HepG2 (cell line): ENCODE data around the gene SMARCA2. TPM values are rescaled to one million over a fixed set of nuclear protein-coding genes. Genes with fewer than 3 reads are reported as not detected.

Experiments
- ATAC-seq: fragments of 200-7000 bp; cut with Tn5 transposase; 3 replicates; pipeline ENCODE4 v1.9.1; 2020; ENCODE audit warnings: mild to moderate bottlenecking, moderate library complexity
- BruUV-seq: library from RNA; stranded (reverse); fragments of 400-500 nt; replicated peaks from 2 replicates; lab custom pipeline; 2021; lab: Mats Ljungman, UMichigan
- CTCF ChIA-PET: fragments of 300-600 bp; formaldehyde crosslinking; extraction: SDS; loops from one replicate; lab custom pipeline; 2021; ENCODE audit warnings: low total read pairs, inconsistent platforms, low intra/inter-chr PET ratio; lab: Yijun Ruan, JAX
- POLR2A ChIA-PET: fragments of 350-600 bp; sonication (Branson Sonifier 250); formaldehyde crosslinking; loops from one replicate; lab custom pipeline; 2020; ENCODE audit warnings: antibody characterized with exemption, inconsistent platforms; lab: Yijun Ruan, JAX
- DNase-seq: peaks from one replicate; pipeline ENCODE4 v3.0.0-alpha.2; 2015; ENCODE audit warnings: low spot score
- FAIRE-seq: peaks from 3 replicates; lab custom pipeline; 2011; peaks lifted over from hg19 to GRCh38; lab: Jason Lieb, UNC
- H2AFZ ChIP-seq: one replicate; pipeline ENCODE4 v1.6.1; 2011; ENCODE audit warnings: low read length, inconsistent platforms
- H3K27ac ChIP-seq: fragments of 300-600 bp; 3 replicates; pipeline ENCODE4 v1.8.0; 2011; ENCODE audit warnings: mixed run types, mild to moderate bottlenecking, mixed read lengths, low read length, inconsistent platforms; ENCODE audit not compliant: insufficient read depth; ENCODE audit errors: extremely low read length
- H3K27me3 ChIP-seq, 2 experiments: fragments of 200-600 bp in 1 of 2; 2 replicates in 1 of 2; 3 replicates in 1 of 2; pipeline versions ENCODE4 v1.6.0 to v1.8.0; 2011; ENCODE audit warnings: low read length in 2 of 2, mild to moderate bottlenecking in 2 of 2, moderate library complexity in 2 of 2, inconsistent platforms in 1 of 2; ENCODE audit not compliant: insufficient read depth in 2 of 2, control insufficient read depth in 1 of 2
- H3K36me3 ChIP-seq, 2 experiments: fragments of 200-600 bp in 1 of 2; replicated peaks in 1 of 2; 2 replicates in 1 of 2; 3 replicates in 1 of 2; pipeline versions ENCODE4 v1.5.1 to v1.8.0; 2011; ENCODE audit warnings: low read length in 2 of 2, inconsistent platforms in 1 of 2; ENCODE audit not compliant: insufficient read depth in 2 of 2, control insufficient read depth in 1 of 2
- H3K4me1 ChIP-seq: 2 replicates; pipeline ENCODE4 v1.5.1; 2012; ENCODE audit warnings: low read length, inconsistent platforms; ENCODE audit not compliant: insufficient read depth
- H3K4me2 ChIP-seq: 2 replicates; pipeline ENCODE4 v1.6.0; 2011; ENCODE audit warnings: low read depth, low read length, inconsistent platforms
- H3K4me3 ChIP-seq, 3 experiments: fragments of 200-600 bp in 1 of 3; sonication (generic), shearing (Covaris generic) in 1 of 3; replicated peaks in 1 of 3; 2 replicates each; pipeline ENCODE4 v1.5.1; 2011 to 2016; ENCODE audit warnings: low read length in 3 of 3, inconsistent platforms in 2 of 3, low read depth in 2 of 3, mild to moderate bottlenecking in 2 of 3, control low read depth in 1 of 3, mixed read lengths in 1 of 3; ENCODE audit not compliant: insufficient read depth in 1 of 3
- H3K79me2 ChIP-seq: one replicate; pipeline ENCODE4 v1.6.1; 2011; ENCODE audit warnings: low read length, inconsistent platforms; ENCODE audit not compliant: insufficient read depth
- H3K9ac ChIP-seq: 2 replicates; pipeline ENCODE4 v1.6.0; 2011; ENCODE audit warnings: mild to moderate bottlenecking, low read depth, low read length, inconsistent platforms; ENCODE audit not compliant: insufficient read depth
- H3K9me3 ChIP-seq: 2 replicates; pipeline ENCODE4 v1.5.1; 2012; ENCODE audit warnings: mild to moderate bottlenecking, low read length
- H4K20me1 ChIP-seq: 2 replicates; pipeline ENCODE4 v1.6.0; 2011; ENCODE audit warnings: inconsistent platforms, mild to moderate bottlenecking, low read length, moderate library complexity; ENCODE audit not compliant: insufficient read depth
- FOSL1 ChIP-seq: sonication (generic); formaldehyde crosslinking; IDR thresholded peaks from 2 replicates; pipeline ENCODE4 v1.9.0; 2021; ENCODE audit warnings: missing genetic modification reagents, borderline replicate concordance
- FOXK1 ChIP-seq: sonication (generic); formaldehyde crosslinking; IDR thresholded peaks from 2 replicates; pipeline ENCODE4 v1.4.0; 2020; ENCODE audit warnings: low read depth, missing genetic modification reagents, borderline replicate concordance
- SALL2 ChIP-seq: sonication (generic); formaldehyde crosslinking; IDR thresholded peaks from 2 replicates; pipeline ENCODE4 v1.8.1; 2023; ENCODE audit warnings: mild to moderate bottlenecking, missing genetic modification reagents, inconsistent platforms
- SMYD3 ChIP-seq: sonication (generic); formaldehyde crosslinking; IDR thresholded peaks from 2 replicates; pipeline ENCODE4 v1.8.1; 2023; ENCODE audit warnings: mild to moderate bottlenecking, missing genetic modification reagents
- ZNF138 ChIP-seq: sonication (generic); formaldehyde crosslinking; IDR thresholded peaks from 2 replicates; pipeline ENCODE4 v1.5.0; 2020; ENCODE audit warnings: mild to moderate bottlenecking, low read depth, missing genetic modification reagents
- ZNF367 ChIP-seq: sonication (generic); formaldehyde crosslinking; IDR thresholded peaks from 2 replicates; pipeline ENCODE4 v1.4.0; 2020; ENCODE audit warnings: missing genetic modification reagents, borderline replicate concordance
- ZNF879 ChIP-seq: sonication (generic); formaldehyde crosslinking; IDR thresholded peaks from 2 replicates; pipeline ENCODE4 v1.8.1; 2023; ENCODE audit warnings: missing genetic modification reagents
- WGBS: methylation state at CpG from one replicate; pipeline ENCODE4 v1.1.6; 2017; ENCODE audit warnings: low lambda C conversion rate; 5-methylcytosine and 5-hydroxymethylcytosine counted together
- in situ Hi-C: cut with HindIII; loops from 2 replicates; pipeline ENCODE4 v1.10.0; 2017; ENCODE audit warnings: low pct_unique_long_range_greater_than_20kb; ENCODE audit not compliant: extremely low pct_ligation_motif_present
- intact Hi-C: fragments of 100-400 bp; cut with micrococcal nuclease; formaldehyde crosslinking; loops from one replicate; pipeline ENCODE4 v1.10.0; 2022; ENCODE audit not compliant: unreplicated experiment
- polyA plus RNA-seq, 8 experiments: library from polyadenylated mRNA; depleted of rRNA in 3 of 8; stranded (reverse) in 7 of 8; unstranded in 1 of 8; fragments of >200 nt; fragmentation: Illumina TruSeq in 4 of 8; extraction: Trizol in 4 of 8; gene quantifications; 2 replicates each; pipeline versions ENCODE4 v1.2.1 to v1.2.3, GENCODE V29; 2011 to 2016; ENCODE audit warnings: low read depth in 4 of 8, missing spikeins in 1 of 8, mixed read lengths in 1 of 8; ENCODE audit not compliant: insufficient read depth in 1 of 8
- total RNA-seq, 5 experiments: library from RNA; depleted of rRNA; stranded (reverse); fragments of >200 nt; fragmentation: Illumina TruSeq; extraction: Trizol; gene quantifications; 2 replicates each; pipeline ENCODE4 v1.2.3, GENCODE V29; 2016; ENCODE audit warnings: low read depth in 1 of 5
- TF ChIP-seq, protein P1 (sequence below): sonication (generic); formaldehyde crosslinking; IDR thresholded peaks from 2 replicates; pipeline ENCODE4 v1.4.0; 2020; ENCODE audit warnings: missing genetic modification reagents, borderline replicate concordance
- TF ChIP-seq, protein P2 (sequence below): sonication (generic); formaldehyde crosslinking; IDR thresholded peaks from 2 replicates; pipeline ENCODE4 v1.4.0; 2020; ENCODE audit warnings: mild to moderate bottlenecking, missing genetic modification reagents

Gene SMARCA2
- total and polyA plus RNA-seq, 2 of the 13 experiments (the other 11 are each of a cell fraction or from before 2014, with no cell fraction given) = 22.5 to 23.7 TPM

DNA sequence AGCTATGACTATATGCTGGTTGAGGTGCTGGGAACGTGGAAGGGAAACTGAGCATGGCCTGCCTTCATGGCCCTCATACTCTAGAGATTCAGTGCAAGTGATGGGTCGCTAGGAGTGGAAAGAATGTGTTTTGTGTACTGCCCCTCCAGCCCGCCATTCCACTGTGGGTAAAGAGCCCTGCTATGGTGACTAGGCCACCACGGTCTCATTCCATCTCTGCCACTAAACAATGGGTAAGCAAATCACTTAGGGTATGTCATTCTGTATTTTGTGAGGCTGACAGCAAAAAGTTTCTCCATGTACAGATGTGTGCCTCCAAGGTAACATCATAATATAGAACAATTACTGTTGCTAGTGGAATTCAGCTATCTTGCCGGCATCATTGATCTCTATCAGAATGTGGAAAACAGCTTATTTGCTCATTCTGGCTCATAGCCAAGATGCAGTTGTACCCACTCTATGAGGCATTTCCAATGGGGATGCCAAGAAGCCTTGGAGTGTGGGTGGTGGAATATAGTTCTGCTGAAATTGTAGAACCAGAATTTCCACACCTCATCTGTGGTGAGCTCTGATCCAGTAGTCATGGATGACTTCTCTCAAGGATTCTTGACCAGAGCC, 12.5 kb downstream of the SMARCA2 start:
- no peak for ATAC-seq
- no TSS peak for BruUV-seq
- Histone ChIP-seq H3K9me3 (no peaks in the 10 kb centered on the region), H4K20me1 (no peaks in the 10 kb centered on the region), H3K4me2 (no peak overlapping the region), H3K27me3 (no peaks in the 10 kb centered on the region), H3K4me3 (no peak overlapping the region), H3K79me2 (peaks cover 8% of the 10 kb centered on the region), H3K27ac (no peak overlapping the region), H2AFZ (no peak overlapping the region), H3K4me1 (peaks cover 17% of the 10 kb centered on the region), H3K9ac (no peak overlapping the region), H3K36me3 (peaks cover 0 to under 1% of the 10 kb centered on the region in 2 experiments; a peak in 1 of 5 replicates)
- DNase-seq = no peak
- ChIA-PET CTCF (no interaction called here), POLR2A (no interaction called here)
- TF ChIP-seq SMYD3 (CRISPR knock-in tag) (no peak), ZNF138 (CRISPR knock-in tag) (no peak), FOXK1 (CRISPR knock-in tag) (no peak), SALL2 (CRISPR knock-in tag) (no peak), ZNF879 (CRISPR knock-in tag) (no peak), FOSL1 (CRISPR knock-in tag) (no peak), ZNF367 (no peak)
- TF ChIP-seq, protein P1, sequence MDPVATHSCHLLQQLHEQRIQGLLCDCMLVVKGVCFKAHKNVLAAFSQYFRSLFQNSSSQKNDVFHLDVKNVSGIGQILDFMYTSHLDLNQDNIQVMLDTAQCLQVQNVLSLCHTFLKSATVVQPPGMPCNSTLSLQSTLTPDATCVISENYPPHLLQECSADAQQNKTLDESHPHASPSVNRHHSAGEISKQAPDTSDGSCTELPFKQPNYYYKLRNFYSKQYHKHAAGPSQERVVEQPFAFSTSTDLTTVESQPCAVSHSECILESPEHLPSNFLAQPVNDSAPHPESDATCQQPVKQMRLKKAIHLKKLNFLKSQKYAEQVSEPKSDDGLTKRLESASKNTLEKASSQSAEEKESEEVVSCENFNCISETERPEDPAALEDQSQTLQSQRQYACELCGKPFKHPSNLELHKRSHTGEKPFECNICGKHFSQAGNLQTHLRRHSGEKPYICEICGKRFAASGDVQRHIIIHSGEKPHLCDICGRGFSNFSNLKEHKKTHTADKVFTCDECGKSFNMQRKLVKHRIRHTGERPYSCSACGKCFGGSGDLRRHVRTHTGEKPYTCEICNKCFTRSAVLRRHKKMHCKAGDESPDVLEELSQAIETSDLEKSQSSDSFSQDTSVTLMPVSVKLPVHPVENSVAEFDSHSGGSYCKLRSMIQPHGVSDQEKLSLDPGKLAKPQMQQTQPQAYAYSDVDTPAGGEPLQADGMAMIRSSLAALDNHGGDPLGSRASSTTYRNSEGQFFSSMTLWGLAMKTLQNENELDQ = no peak
- TF ChIP-seq, protein P2, sequence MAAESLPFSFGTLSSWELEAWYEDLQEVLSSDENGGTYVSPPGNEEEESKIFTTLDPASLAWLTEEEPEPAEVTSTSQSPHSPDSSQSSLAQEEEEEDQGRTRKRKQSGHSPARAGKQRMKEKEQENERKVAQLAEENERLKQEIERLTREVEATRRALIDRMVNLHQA = no peak
- WGBS = 95% methylated on average over 5 of the region's 5 CpGs
- no peak for FAIRE-seq
- intact Hi-C loops (no loop called here), in situ Hi-C loops (no loop called here)
